K562 (cell line): ENCODE results near the gene BRD3.

Experiments
- CHD2 ChIP-seq: IDR thresholded peaks from 2 replicates; pipeline ENCODE4 v1.6.1; 2011; ENCODE audit warnings: low read depth, low read length
- CUX1 ChIP-seq: fragments of 200-800 bp; sonication (Bioruptor generic); IDR thresholded peaks from 2 replicates; pipeline ENCODE4 v1.6.1; 2016; ENCODE audit warnings: missing genetic modification characterization, missing compliant biosample characterization
- E2F8 ChIP-seq: fragments of 450-650 bp; IDR thresholded peaks from 2 replicates; pipeline ENCODE4 v1.7.1; 2018; ENCODE audit warnings: mild to moderate bottlenecking, low read depth; ENCODE audit not compliant: partially characterized antibody
- FOXM1 ChIP-seq, 2 experiments: fragments of 450-650 bp in 1 of 2; sonication (generic) in 1 of 2; formaldehyde crosslinking in 1 of 2; IDR thresholded peaks; 2 replicates each; pipeline versions ENCODE4 v1.6.1 to v1.9.0; 2017 to 2022; ENCODE audit warnings: low read depth in 2 of 2, mild to moderate bottlenecking in 2 of 2, missing genetic modification reagents in 1 of 2, moderate library complexity in 1 of 2
- GATAD2B ChIP-seq: fragments of 450-650 bp; IDR thresholded peaks from 2 replicates; pipeline ENCODE4 v1.6.1; 2017; ENCODE audit warnings: mild to moderate bottlenecking, borderline replicate concordance
- POLR2A ChIP-seq: fragments of 450-650 bp; conservative IDR thresholded peaks from 2 replicates; pipeline ENCODE4 v1.6.1; 2016
- RFX5 ChIP-seq: IDR thresholded peaks from 2 replicates; pipeline ENCODE4 v1.6.1; 2011; ENCODE audit warnings: low read depth, mild to moderate bottlenecking, improper control_type of control experiment, low read length
- TSC22D4 ChIP-seq: fragments of 450-650 bp; IDR thresholded peaks from 2 replicates; pipeline ENCODE4 v1.6.1; 2016; ENCODE audit warnings: missing genetic modification characterization, missing biosample characterization, control low read depth
- ZNF121 ChIP-seq: sonication (generic); formaldehyde crosslinking; conservative IDR thresholded peaks from 2 replicates; pipeline ENCODE4 v1.8.0; 2022; ENCODE audit warnings: missing genetic modification reagents
- ZNF274 ChIP-seq: IDR thresholded peaks from 2 replicates; pipeline ENCODE4 v1.6.1; 2011; ENCODE audit warnings: low read depth, mild to moderate bottlenecking, low read length, moderate library complexity, borderline replicate concordance
- TF ChIP-seq, protein P1 (sequence below), 3 experiments: IDR thresholded peaks in 2 of 3; conservative IDR thresholded peaks in 1 of 3; 2 replicates each; pipeline ENCODE4 v1.5.1; 2011 to 2012; ENCODE audit warnings: low read length in 3 of 3, mild to moderate bottlenecking in 3 of 3, control low read depth in 2 of 3, improper control_type of control experiment in 1 of 3, inconsistent platforms in 1 of 3, low read depth in 1 of 3, mixed read lengths in 1 of 3, moderate library complexity in 1 of 3; ENCODE audit not compliant: insufficient read depth in 2 of 3

GRCh38 chr9:133987446-133987788, 80.4 kb downstream of the BRD3 start:
- TF ChIP-seq ZNF274 (no peak), GATAD2B (no peak), RFX5 (no peak), CUX1 (CRISPR knock-in tag) (no peak), FOXM1 (IDR thresholded peaks at IDR 0.05; ENCODE audit: low read depth) (no peak), FOXM1 (CRISPR knock-in tag; IDR thresholded peaks at IDR 0.05; ENCODE audit: low read depth) (no peak), ZNF121 (CRISPR knock-in tag) (no peak), TSC22D4 (tag) (no peak), POLR2A (no peak), CHD2 (no peak), E2F8 (no peak)
- TF ChIP-seq, protein P1, sequence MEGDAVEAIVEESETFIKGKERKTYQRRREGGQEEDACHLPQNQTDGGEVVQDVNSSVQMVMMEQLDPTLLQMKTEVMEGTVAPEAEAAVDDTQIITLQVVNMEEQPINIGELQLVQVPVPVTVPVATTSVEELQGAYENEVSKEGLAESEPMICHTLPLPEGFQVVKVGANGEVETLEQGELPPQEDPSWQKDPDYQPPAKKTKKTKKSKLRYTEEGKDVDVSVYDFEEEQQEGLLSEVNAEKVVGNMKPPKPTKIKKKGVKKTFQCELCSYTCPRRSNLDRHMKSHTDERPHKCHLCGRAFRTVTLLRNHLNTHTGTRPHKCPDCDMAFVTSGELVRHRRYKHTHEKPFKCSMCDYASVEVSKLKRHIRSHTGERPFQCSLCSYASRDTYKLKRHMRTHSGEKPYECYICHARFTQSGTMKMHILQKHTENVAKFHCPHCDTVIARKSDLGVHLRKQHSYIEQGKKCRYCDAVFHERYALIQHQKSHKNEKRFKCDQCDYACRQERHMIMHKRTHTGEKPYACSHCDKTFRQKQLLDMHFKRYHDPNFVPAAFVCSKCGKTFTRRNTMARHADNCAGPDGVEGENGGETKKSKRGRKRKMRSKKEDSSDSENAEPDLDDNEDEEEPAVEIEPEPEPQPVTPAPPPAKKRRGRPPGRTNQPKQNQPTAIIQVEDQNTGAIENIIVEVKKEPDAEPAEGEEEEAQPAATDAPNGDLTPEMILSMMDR (IDR thresholded peaks at IDR 0.05 in 2 of 3, conservative IDR thresholded peaks at IDR 0.05 in 1 of 3; ENCODE audit: insufficient read depth in 2 of 3, low read depth in 1 of 3, low read length in 3 of 3), result no peak
